Loucy (cell line): Measurements from ENCODE around the gene CAMK1D.

Experiments used
- H2AFZ ChIP-seq: fragments of 200-600 bp; sonication (generic); 2 replicates; pipeline ENCODE4 v1.6.0; 2016; ENCODE audit warnings: antibody characterized with exemption, mild to moderate bottlenecking, low read length, moderate library complexity
- H3F3A ChIP-seq: fragments of 200-600 bp; 2 replicates; pipeline ENCODE4 v1.6.0; 2016; ENCODE audit warnings: antibody characterized with exemption, low read depth, mild to moderate bottlenecking
- H3K27me3 ChIP-seq: fragments of 200-600 bp; sonication (generic); 2 replicates; pipeline ENCODE4 v1.6.1; 2014; ENCODE audit warnings: low read length, mild to moderate bottlenecking; ENCODE audit not compliant: insufficient read depth, poor library complexity, severe bottlenecking
- H3K36me3 ChIP-seq: fragments of 200-600 bp; sonication (generic); 2 replicates; pipeline ENCODE4 v1.6.1; 2016; ENCODE audit warnings: low read length; ENCODE audit not compliant: insufficient read depth
- H3K4me1 ChIP-seq: fragments of 200-600 bp; sonication (generic); 2 replicates; pipeline ENCODE4 v1.5.1; 2014; ENCODE audit warnings: low read length, mild to moderate bottlenecking; ENCODE audit not compliant: insufficient read depth, poor library complexity, severe bottlenecking
- H3K4me2 ChIP-seq: fragments of 200-600 bp; sonication (generic); 2 replicates; pipeline ENCODE4 v1.6.0; 2014; ENCODE audit warnings: antibody characterized with exemption, low read length, low read depth, mild to moderate bottlenecking; ENCODE audit not compliant: poor library complexity, severe bottlenecking
- H3K4me3 ChIP-seq: fragments of 200-600 bp; sonication (generic); 2 replicates; pipeline ENCODE4 v1.5.1; 2014; ENCODE audit warnings: low read length, mild to moderate bottlenecking, mixed read lengths; ENCODE audit not compliant: poor library complexity, severe bottlenecking
- H3K79me2 ChIP-seq: fragments of 200-600 bp; sonication (generic); 2 replicates; pipeline ENCODE4 v1.6.1; 2014; ENCODE audit warnings: low read length; ENCODE audit not compliant: insufficient read depth
- H3K9ac ChIP-seq: fragments of 200-600 bp; sonication (generic); 2 replicates; pipeline ENCODE4 v1.6.0; 2014; ENCODE audit warnings: mild to moderate bottlenecking, low read depth, low read length, moderate library complexity; ENCODE audit not compliant: poor library complexity, severe bottlenecking
- H3K9me2 ChIP-seq: fragments of 200-600 bp; sonication (generic); replicated peaks from 2 replicates; pipeline ENCODE4 v1.6.1; 2016; ENCODE audit warnings: low read depth, low read length, mixed read lengths
- H3K9me3 ChIP-seq: fragments of 200-600 bp; sonication (generic); 2 replicates; pipeline ENCODE4 v1.6.1; 2014; ENCODE audit warnings: mild to moderate bottlenecking, antibody characterized with exemption, low read length, low read depth; ENCODE audit not compliant: insufficient read depth
- H4K20me1 ChIP-seq: fragments of 200-600 bp; sonication (generic); 2 replicates; pipeline ENCODE4 v1.6.0; 2014; ENCODE audit warnings: antibody characterized with exemption, low read length, mild to moderate bottlenecking; ENCODE audit not compliant: insufficient read depth, poor library complexity, severe bottlenecking
- CTCF ChIP-seq: fragments of 200-600 bp; sonication (generic); conservative IDR thresholded peaks from 2 replicates; pipeline ENCODE4 v1.5.1; 2014; ENCODE audit warnings: mild to moderate bottlenecking, antibody characterized with exemption, low read length
- EZH2phosphoT487 ChIP-seq: fragments of 200-600 bp; IDR thresholded peaks from 2 replicates; pipeline ENCODE4 v1.6.1; 2018; ENCODE audit warnings: antibody characterized with exemption, mild to moderate bottlenecking, moderate library complexity, borderline replicate concordance

Gene CAMK1D

GRCh38 chr10:12766223-12766622 is 416.9 kb downstream of the CAMK1D start:
- TF ChIP-seq EZH2phosphoT487 (no peak), CTCF (no peak)
- H3K4me2 ChIP-seq, result no peak overlapping the region
- H3K79me2 ChIP-seq, result no peaks in the 10 kb centered on the region
- no peaks in the 10 kb centered on the region for H3K4me1 ChIP-seq
- H3K27me3 ChIP-seq, result no peaks in the 10 kb centered on the region
- H3K9ac ChIP-seq, result no peak overlapping the region
- H4K20me1 ChIP-seq, result no peaks in the 10 kb centered on the region
- no peaks in the 10 kb centered on the region for H3F3A ChIP-seq
- no peaks in the 10 kb centered on the region for H3K9me2 ChIP-seq
- peaks cover 6% of the 10 kb centered on the region; the same call in 1 of the 2 replicates for H3K36me3 ChIP-seq
- no peak overlapping the region for H2AFZ ChIP-seq
- no peak overlapping the region for H3K4me3 ChIP-seq
- H3K9me3 ChIP-seq, result no peaks in the 10 kb centered on the region

- no peak overlapping the region for H3K4me3 ChIP-seq
- no peak overlapping the region for H2AFZ ChIP-seq
- H3K4me1 ChIP-seq, result no peaks in the 10 kb centered on the region
- no peak for TF ChIP-seq CTCF
- TF ChIP-seq EZH2phosphoT487, result no peak
- H3K27me3 ChIP-seq, result no peaks in the 10 kb centered on the region
- no peaks in the 10 kb centered on the region for H3K79me2 ChIP-seq
- H3K36me3 ChIP-seq, result no peaks in the 10 kb centered on the region
- H3F3A ChIP-seq, result no peaks in the 10 kb centered on the region
- no peaks in the 10 kb centered on the region for H3K9me3 ChIP-seq
- no peaks in the 10 kb centered on the region for H4K20me1 ChIP-seq
- H3K9me2 ChIP-seq, result no peaks in the 10 kb centered on the region
- no peak overlapping the region for H3K4me2 ChIP-seq
- H3K9ac ChIP-seq, result no peak overlapping the region
Measured at GRCh38 chr10:12768156-12769100, 419.1 kb downstream of the CAMK1D start.

GRCh38 chr10:12769323-12770044 is 420.1 kb downstream of the CAMK1D start:
- TF ChIP-seq CTCF (no peak), EZH2phosphoT487 (no peak)
- Histone ChIP-seq H3K9me2 (no peaks in the 10 kb centered on the region), H3F3A (no peaks in the 10 kb centered on the region), H3K4me3 (no peak overlapping the region), H3K27me3 (no peaks in the 10 kb centered on the region), H2AFZ (no peak overlapping the region), H3K9me3 (no peaks in the 10 kb centered on the region), H4K20me1 (no peaks in the 10 kb centered on the region), H3K4me1 (no peaks in the 10 kb centered on the region), H3K4me2 (no peak overlapping the region), H3K36me3 (no peaks in the 10 kb centered on the region), H3K79me2 (no peaks in the 10 kb centered on the region), H3K9ac (no peak overlapping the region)
